ENCODE results near the gene SLC24A3.

GRCh38 chr20:19626896-19627295 is 414.5 kb downstream of the SLC24A3 start:
- TF ChIP-seq CTCF (IDR thresholded peaks at IDR 0.05) (no peak), POLR2A (IDR thresholded peaks at IDR 0.05) (no peak), EP300 (IDR thresholded peaks at IDR 0.05) (no peak), POLR2AphosphoS5 (IDR thresholded peaks at IDR 0.05) (no peak)

All from upper lobe of left lung (tissue), 4 donors.